ENCODE results near the gene APC2. TPM values are rescaled to one million over a fixed set of nuclear protein-coding genes. Genes with fewer than 3 reads are reported as not detected.

The APC2 gene
- total and polyA plus RNA-seq, 8 donors = 0.06 to 1.4 (median 0.68) TPM

- peak in 1 of 4 donors; percentile 69 for DNase-seq
- Histone ChIP-seq H3K36me3 (no peaks in the 10 kb centered on the region), H3K4me1 (peaks cover 5 to 18% of the 10 kb centered on the region in 2 donors), H3K4me3 (no peak overlapping the region), H3K27ac (no peak overlapping the region), H3K9me3 (no peaks in the 10 kb centered on the region), H3K27me3 (peaks cover 0 to 17% of the 10 kb centered on the region in 2 donors)
- TF ChIP-seq CTCF (IDR thresholded peaks at IDR 0.05) = no peak
- intact Hi-C loops (cut with DNase I) = no loop called here
- no peak for ATAC-seq
These were observed 37.0 kb downstream of the APC2 start for GRCh38 chr19:1486720-1487575.

GRCh38 chr19:1487576-1488281, 37.8 kb downstream of the APC2 start:
- no peak overlapping the region for H3K4me3 ChIP-seq
- ATAC-seq (no peak), DNase-seq (peak in 1 of 4 donors; percentile 68)
- intact Hi-C loops (cut with DNase I) = no loop called here
- no peak overlapping the region for H3K27ac ChIP-seq
- peaks cover 5 to 18% of the 10 kb centered on the region in 2 donors for H3K4me1 ChIP-seq
- H3K36me3 ChIP-seq = no peaks in the 10 kb centered on the region
- TF ChIP-seq CTCF (IDR thresholded peaks at IDR 0.05) = no peak
- H3K27me3 ChIP-seq = peaks cover 0 to 25% of the 10 kb centered on the region in 2 donors
- H3K9me3 ChIP-seq = no peaks in the 10 kb centered on the region

DNA sequence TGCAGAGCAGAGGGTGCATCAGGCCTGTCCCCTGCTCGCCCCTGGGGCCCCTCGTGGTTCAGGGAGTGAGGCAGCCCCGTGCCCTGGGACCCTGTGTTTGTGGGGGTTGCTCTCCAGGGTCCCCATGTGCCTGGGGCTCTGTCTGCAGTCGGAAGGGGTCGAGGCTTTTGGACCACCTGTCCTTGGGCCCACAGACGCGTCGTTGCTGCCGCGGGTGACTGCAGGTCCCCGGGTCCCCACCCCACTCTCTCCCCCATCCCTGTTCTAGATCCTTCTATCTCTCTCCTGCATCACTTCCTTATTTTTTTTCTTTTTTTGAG, 38.3 kb downstream of the APC2 start:
- TF ChIP-seq CTCF (IDR thresholded peaks at IDR 0.05) = no peak
- DNase-seq (no peak), ATAC-seq (no peak)
- intact Hi-C loops (cut with DNase I) = no loop called here
- Histone ChIP-seq H3K27me3 (peaks cover 0 to 30% of the 10 kb centered on the region in 2 donors), H3K4me3 (no peak overlapping the region), H3K9me3 (no peaks in the 10 kb centered on the region), H3K4me1 (peaks cover 5 to 18% of the 10 kb centered on the region in 2 donors), H3K36me3 (no peaks in the 10 kb centered on the region), H3K27ac (no peak overlapping the region)

DNA sequence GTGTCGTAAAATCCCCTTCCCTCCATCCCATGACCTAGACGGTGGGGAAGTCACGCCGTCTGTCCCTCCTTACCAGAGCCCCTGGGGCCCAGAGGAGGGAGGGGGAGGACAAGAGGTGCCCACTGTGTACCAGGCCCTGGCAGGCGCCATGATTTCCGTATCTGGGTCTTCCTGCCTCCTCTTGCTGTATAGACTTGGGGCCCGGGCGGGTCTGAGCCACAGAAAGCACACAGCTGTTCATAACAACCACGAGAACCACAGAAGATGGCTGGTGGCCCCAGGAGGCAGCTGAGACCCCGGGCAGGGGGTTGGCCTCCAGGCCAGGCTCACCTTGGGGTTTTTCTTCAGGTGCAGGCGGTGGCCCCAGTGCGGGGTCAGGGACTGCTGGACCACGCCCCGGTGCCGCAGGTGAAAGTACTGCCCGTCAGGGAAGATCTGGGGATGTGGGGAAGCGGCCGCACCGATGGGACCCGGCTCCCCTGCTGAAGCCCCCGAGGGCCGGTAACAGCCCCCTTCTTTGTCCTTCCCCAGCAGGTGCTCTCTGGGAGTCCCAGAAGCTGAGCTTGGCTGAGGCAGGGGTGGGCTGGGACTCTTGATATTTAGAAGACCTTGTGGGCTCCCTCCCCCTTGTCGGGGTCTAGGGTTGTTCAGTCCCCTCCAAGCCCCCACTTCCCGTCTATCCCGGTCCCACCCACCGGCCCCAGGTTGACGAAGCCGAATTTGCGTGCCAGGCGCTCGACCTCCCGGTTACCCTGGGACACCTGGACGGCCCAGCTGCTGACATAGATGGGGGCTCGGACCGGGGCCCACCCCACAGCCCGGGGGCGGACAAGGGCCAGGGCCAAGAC, 39.8 kb downstream of the APC2 start:
- TF ChIP-seq CTCF (IDR thresholded peaks at IDR 0.05) = no peak
- Histone ChIP-seq H3K4me1 (peaks cover 5 to 18% of the 10 kb centered on the region in 2 donors), H3K36me3 (no peaks in the 10 kb centered on the region), H3K4me3 (peak overlapping the region; percentile 43 to 53), H3K27me3 (peaks cover 0 to 33% of the 10 kb centered on the region in 2 donors), H3K27ac (peak overlapping the region; percentile 36 to 71), H3K9me3 (no peaks in the 10 kb centered on the region)
- DNase-seq (peak in 1 of 4 donors; percentile 70), ATAC-seq (no peak)
- intact Hi-C loops (cut with DNase I) = no loop called here
